Thyroid gland (tissue), 4 donors: Measurements from ENCODE around the gene MYO9B. TPM values are rescaled to one million over a fixed set of nuclear protein-coding genes. Genes with fewer than 3 reads are reported as not detected.

ENCODE experiments used
- DNase-seq, 2 donors: peaks; one replicate each; pipeline ENCODE4 v3.0.0-alpha.2; 2019
- H3K27ac ChIP-seq, 3 donors: fragments of 200-600 bp; sonication (generic); 1 replicate in 2 of 3; 2 replicates in 1 of 3; pipeline ENCODE4 v1.5.1; 2016 to 2019; ENCODE audit warnings: mild to moderate bottlenecking in 1 of 3, moderate library complexity in 1 of 3
- H3K27me3 ChIP-seq: fragments of 200-600 bp; sonication (generic); one replicate; pipeline ENCODE4 v1.5.1; 2019
- H3K36me3 ChIP-seq, 2 donors: fragments of 200-600 bp; sonication (generic); one replicate each; pipeline ENCODE4 v1.5.1; 2016 to 2019
- H3K4me1 ChIP-seq, 2 donors: fragments of 200-600 bp; sonication (generic); one replicate each; pipeline ENCODE4 v1.5.1; 2017 to 2019
- H3K4me3 ChIP-seq, 3 donors: fragments of 200-600 bp; sonication (generic); replicated peaks in 1 of 3; 1 replicate in 2 of 3; 2 replicates in 1 of 3; pipeline ENCODE4 v1.5.1; 2016; ENCODE audit warnings: mild to moderate bottlenecking in 1 of 3
- H3K9me3 ChIP-seq: fragments of 200-600 bp; sonication (generic); one replicate; pipeline ENCODE4 v1.5.1; 2017
- CTCF ChIP-seq, 6 experiments: fragments of 200-600 bp in 3 of 6; fragments of 450-650 bp in 3 of 6; sonication (generic) in 3 of 6; IDR thresholded peaks; one replicate each; pipeline ENCODE4 v1.5.1; 2016 to 2019; ENCODE audit warnings: antibody characterized with exemption in 6 of 6, mild to moderate bottlenecking in 2 of 6, inconsistent platforms in 1 of 6, moderate library complexity in 1 of 6
- POLR2A ChIP-seq, 2 donors: fragments of 450-650 bp; IDR thresholded peaks; one replicate each; pipeline ENCODE4 v1.6.1; 2017; ENCODE audit warnings: antibody characterized with exemption in 2 of 2, mild to moderate bottlenecking in 2 of 2, moderate library complexity in 1 of 2
- WGBS, 2 donors: methylation state at CpG; one replicate each; pipeline ENCODE4 v1.1.5; 2017; 5-methylcytosine and 5-hydroxymethylcytosine counted together
- intact Hi-C: fragments of 100-400 bp; cut with DNase I; formaldehyde crosslinking; loops from one replicate; pipeline ENCODE4 v1.15.1; 2023
- total RNA-seq, 4 donors: library from RNA; depleted of rRNA; stranded (reverse); fragments of >200 nt; gene quantifications; one replicate each; pipeline ENCODE4 v1.2.3, GENCODE V29; 2016

The MYO9B gene
- total RNA-seq, 4 donors from 2014 or later: 33.7 to 52.9 (median 44.6) TPM

DNA sequence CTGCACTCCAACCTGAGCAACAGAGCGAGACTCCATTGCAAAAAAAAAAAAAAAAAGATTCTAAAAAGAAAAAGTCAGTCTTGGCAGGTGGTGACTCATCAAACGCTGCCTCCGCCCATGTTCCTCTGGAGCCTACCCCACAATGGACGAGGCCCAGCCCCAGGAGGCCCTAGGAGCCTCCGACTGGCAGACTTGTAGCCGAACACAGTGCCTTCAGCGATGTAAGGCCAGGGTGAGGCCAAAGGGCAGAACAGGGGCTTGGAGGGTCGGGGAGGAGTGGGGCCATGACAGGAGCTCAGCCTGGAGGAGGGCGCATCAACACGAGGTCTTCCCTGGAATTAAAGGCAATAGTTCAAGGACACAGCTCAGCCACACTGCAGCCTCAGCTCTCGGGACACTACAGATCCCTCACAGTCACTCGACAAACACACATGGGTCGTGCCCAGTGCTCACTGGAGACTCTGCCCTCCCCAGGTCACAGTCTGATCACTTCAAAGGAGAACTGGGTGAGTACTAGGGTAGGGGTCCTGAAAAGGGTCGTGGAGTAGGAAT is 144.7 kb downstream of the MYO9B start:
- H3K4me1 ChIP-seq: peaks cover 6% of the 10 kb centered on the region in 2 donors
- DNase-seq: no peak
- no peak overlapping the region for H3K27ac ChIP-seq
- H3K4me3 ChIP-seq: no peak overlapping the region
- intact Hi-C loops: no loop called here
- TF ChIP-seq CTCF (IDR thresholded peaks at IDR 0.05) (no peak), POLR2A (IDR thresholded peaks at IDR 0.05) (no peak)
- H3K36me3 ChIP-seq: peaks cover 5 to 14% of the 10 kb centered on the region in 2 donors
- H3K9me3 ChIP-seq: no peaks in the 10 kb centered on the region
- no peaks in the 10 kb centered on the region for H3K27me3 ChIP-seq
- WGBS, 2 donors: 65 to 72% methylated on average over 11 to 14 of the region's 14 CpGs

DNA sequence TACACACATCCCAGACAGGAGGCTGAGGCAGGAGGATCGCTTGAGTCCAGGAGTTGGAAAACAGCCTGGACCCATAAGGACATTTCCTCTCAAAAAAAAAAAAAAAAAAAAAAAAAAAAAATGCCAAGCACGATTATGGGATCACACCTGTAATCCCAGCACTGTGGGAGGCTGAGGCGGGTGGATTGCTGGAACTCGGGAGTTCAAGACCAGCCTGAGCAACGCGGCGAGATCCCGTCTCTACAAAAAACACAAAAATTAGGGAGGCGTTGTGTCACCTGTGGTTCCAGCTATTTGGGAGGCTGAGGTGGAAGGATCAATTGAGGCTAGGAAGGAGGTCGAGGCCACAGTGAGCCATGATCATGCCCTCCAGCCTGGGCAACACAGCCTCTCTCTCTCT is 149.5 kb downstream of the MYO9B start:
- Histone ChIP-seq H3K27me3 (no peaks in the 10 kb centered on the region), H3K9me3 (no peaks in the 10 kb centered on the region), H3K36me3 (peaks cover 0 to 5% of the 10 kb centered on the region in 2 donors), H3K4me3 (no peak overlapping the region), H3K4me1 (peaks cover 17% of the 10 kb centered on the region in 2 donors), H3K27ac (no peak overlapping the region)
- no peak for TF ChIP-seq CTCF (IDR thresholded peaks at IDR 0.05)
- TF ChIP-seq POLR2A (IDR thresholded peaks at IDR 0.05): no peak
- no peak for DNase-seq
- 87 to 88% methylated on average over 10 of the region's 10 CpGs for WGBS, 2 donors
- intact Hi-C loops: no loop called here

DNA sequence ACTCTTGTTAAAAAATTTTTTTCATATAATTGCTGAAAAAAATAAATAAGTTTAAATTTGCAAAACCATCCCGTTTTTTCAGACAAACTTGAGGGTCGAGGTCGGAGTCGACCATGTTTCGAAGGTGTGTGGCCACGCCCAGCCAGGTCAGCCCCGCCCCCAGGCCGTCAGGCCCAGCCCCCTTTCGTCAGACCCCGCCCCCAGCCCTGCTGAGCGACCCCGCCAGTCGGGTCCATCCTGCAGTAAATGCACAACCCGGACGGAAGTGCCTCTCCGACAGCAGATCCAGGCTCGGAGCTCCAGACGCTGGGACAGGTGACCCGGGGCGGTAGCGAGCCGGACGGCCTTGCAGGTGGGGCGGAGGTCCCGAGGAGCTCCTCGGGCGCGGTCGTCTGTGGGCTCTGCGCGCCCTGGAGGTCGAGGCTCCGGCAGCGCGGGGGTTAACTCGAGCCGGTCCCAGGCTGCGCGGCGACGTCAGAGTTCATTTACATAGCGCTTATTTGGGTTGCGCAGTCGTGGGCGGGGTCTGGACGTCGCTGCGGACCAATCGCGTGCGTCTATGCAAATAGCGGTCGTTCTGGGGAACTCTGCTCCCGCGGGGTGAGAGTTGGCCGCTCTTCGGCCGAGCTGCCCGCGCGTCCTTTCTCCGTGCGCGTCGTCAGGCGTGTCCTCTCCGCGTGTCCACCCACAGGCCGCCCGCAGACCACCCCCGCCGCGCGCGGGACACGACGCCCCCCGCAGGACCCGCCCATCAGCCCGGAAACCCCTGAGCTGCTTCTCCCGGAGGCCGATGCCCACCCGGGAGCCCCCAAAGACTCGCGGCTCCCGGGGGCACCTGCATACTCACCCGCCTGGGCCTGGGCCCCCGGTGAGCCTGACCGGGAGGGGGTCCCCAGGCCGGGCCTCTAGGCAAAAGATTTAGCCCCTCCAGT is 150.7 kb downstream of the MYO9B start, which contains the start of gene OCEL1:
OCEL1 (plus strand) TSS at position 225 of the 932 bp plus-strand sequence; CDS start at position 247, 22 bp downstream.
- 0 to 5% methylated on average over 10 to 47 of the region's 90 CpGs for WGBS, 2 donors
- peak within 1 kb of the TSS; percentile 88 to 97 (median 88) for H3K27ac ChIP-seq
- peaks cover 17% of the 10 kb centered on the region in 2 donors for H3K4me1 ChIP-seq
- peak; percentile 99 to 100 for DNase-seq
- no peaks in the 10 kb centered on the region for H3K27me3 ChIP-seq
- TF ChIP-seq POLR2A (IDR thresholded peaks at IDR 0.05): peak in 1 of 2 donors; percentile 92
- peak in 1 of 6 experiments; percentile 18 for TF ChIP-seq CTCF (IDR thresholded peaks at IDR 0.05)
- intact Hi-C loops: no loop called here
- H3K9me3 ChIP-seq: no peaks in the 10 kb centered on the region
- H3K4me3 ChIP-seq: peak within 1 kb of the TSS; percentile 8 to 73 (median 50)
- peaks cover 0 to 5% of the 10 kb centered on the region in 2 donors for H3K36me3 ChIP-seq

- Histone ChIP-seq H3K4me1 (peaks cover 17% of the 10 kb centered on the region in 2 donors), H3K9me3 (no peaks in the 10 kb centered on the region), H3K4me3 (no peak overlapping the region), H3K27ac (peak overlapping the region; percentile 88 to 97 (median 88)), H3K27me3 (no peaks in the 10 kb centered on the region), H3K36me3 (peaks cover 0 to 10% of the 10 kb centered on the region in 2 donors)
- 39 to 46% methylated on average over 12 to 13 of the region's 13 CpGs for WGBS, 2 donors
- intact Hi-C loops: no loop called here
- peak; percentile 96 to 99 for DNase-seq
- TF ChIP-seq POLR2A (IDR thresholded peaks at IDR 0.05) (peak in 1 of 2 donors; percentile 48), CTCF (IDR thresholded peaks at IDR 0.05) (no peak)
These were observed 152.3 kb downstream of the MYO9B start for GRCh38 chr19:17227798-17228367.
